HPDE6-E6E7 (cell line): ENCODE data around the gene RIC1.
"Not testable (repeated sequence)": the region's sequence is repeated elsewhere in the genome, so short reads cannot be mapped to it uniquely, and the experiment has no call there.

Source experiments
- DNase-seq: peaks from one replicate; pipeline ENCODE4 v3.0.0; 2011; ENCODE audit warnings: missing footprints; ENCODE audit errors: extremely low spot score

Gene RIC1

DNA sequence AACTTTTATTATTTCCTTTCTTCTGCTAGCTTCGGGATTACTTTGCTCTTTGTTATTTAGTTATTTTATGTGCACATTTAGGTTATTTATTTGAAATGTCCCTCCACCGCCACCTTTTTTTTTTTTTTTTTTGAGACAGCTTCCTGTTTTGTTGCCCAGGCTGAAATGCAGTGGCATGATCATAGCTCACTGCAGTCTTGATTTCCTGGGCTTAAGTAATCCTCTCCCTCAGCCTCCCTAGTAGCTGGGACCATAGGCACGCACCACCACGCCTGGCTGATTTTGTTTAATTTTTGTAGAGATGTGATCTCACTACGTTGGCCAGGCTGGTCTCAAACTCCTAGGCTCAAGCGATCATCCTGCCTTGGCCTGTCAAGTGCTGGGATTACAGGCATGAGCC, 38.5 kb downstream of the RIC1 start:
- no peak for DNase-seq

DNA sequence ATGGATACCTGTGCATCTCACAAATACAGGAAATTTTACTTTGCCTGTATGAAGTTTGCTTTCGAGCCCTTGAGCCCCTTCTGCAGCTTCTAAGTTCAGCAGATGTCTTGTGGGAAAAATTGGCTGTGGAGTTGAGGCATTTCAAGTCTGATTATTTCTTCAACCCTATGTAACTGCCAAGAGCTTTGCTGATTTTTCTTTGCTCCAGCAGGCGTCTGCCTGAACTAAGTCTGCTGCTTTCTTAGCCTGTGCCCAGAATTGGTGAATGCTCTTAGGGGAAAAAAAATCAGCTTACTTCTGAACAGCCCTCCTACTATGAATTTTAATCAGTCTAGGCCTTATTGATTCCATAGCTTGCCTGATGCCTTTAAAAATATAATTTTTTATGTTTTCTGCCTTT, 41.2 kb downstream of the RIC1 start:
- no peak for DNase-seq

DNA sequence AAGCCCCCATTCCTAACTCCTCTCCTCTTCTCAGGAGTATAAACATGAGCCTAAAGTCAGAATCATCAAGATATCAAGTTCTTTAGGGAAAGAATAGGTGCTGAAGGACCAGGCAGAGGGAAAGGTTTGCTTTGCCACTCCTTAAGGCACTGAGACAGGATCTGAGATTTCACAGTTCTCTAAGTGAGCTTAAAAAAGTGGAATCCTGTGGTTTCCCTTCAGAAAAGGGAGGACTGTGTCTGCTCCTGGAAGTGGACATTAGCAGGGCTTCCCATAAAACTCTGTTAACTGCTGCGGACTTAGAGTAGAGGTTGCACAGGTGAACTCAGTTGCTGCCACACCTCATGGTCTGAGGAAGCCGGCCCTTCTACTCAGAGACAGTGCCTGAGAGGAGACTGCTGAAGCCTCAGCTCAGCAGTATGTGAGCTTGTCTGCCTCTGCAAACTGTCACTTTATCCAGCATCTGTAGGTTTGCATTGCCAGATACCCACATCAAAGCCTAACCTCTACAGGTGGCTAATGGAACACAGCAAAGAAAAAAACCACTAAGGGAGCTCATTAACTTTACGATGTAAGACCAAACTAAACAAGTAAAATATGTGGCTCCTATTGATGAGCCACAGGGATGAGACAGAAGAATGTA, 42.9 kb downstream of the RIC1 start:
- no peak for DNase-seq

DNA sequence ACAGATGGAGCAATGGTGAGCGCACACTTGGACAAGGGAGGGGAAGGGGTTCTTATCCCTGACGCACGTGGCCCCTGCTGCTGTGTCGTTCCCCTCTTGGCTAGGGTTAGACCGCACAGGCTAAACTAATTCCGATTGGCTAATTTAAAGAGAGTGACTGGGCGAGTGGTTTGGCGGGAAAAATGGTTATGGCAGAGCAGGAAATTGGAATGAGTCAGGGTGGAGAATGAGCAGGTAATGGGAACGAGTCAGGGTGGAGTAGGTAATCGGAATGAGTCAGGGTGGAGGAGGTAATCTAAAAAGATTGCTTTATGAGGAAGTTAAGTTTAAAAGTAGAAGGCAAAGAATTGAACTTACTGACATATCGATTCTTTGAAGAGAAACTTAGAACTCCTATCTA, 46.1 kb downstream of the RIC1 start:
- not testable (repeated sequence) for DNase-seq

DNA sequence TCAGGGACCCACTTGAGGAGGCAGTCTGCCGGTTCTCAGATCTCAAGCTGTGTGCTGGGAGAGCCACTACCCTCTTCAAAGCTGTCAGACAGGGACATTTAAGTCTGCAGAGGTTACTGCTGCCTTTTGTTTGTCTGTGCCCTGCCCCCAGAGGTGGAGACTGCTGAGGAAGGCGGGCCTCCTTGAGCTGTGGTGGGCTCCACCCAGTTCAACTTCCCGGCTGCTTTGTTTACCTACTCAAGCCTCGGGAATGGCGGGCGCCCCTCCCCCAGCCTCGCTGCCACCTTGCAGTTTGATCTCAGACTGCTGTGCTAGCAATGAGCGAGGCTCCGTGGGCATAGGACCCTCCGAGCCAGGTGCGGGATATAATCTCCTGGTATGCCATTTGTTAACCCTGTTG, 54.7 kb downstream of the RIC1 start:
- not testable (repeated sequence) for DNase-seq

DNA sequence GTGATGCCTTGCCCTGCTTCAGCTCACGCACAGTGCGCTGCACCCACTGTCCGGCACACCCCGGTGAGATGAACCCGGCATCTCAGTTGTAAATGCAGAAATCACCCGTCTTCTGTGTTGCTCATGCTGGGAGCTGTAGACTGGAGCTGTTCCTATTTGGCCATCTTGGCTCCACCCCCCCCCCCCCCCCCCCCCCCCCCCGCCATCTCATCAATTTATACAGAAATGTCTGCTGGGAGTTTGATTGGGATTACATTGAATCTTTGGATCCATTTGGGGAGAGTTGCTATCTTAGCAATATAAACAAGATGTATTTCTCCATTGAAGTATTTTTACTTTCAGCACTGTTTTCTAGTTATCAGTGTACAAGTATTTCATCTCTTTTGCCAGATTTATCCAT, 55.2 kb downstream of the RIC1 start:
- DNase-seq, result no peak

DNA sequence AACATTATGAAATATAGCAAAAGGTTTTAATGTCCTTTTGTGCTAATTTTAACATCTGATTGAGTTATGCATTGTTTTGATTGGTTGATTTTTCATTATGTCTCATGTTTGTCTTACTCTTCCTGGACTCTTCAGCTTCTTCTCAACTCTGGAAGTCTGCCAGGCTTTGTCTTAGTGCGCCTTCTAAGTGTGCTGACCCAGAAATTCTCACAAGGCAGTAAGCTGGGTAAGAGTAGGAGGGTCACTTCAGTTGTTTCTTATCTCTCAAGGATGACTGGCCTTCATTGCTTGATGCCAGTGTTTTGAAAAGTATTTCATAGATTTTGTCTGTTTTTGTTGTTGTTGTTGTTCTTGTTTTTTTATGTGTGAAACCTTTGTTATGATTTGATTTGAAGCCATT, 59.2 kb downstream of the RIC1 start:
- DNase-seq, result no peak

DNA sequence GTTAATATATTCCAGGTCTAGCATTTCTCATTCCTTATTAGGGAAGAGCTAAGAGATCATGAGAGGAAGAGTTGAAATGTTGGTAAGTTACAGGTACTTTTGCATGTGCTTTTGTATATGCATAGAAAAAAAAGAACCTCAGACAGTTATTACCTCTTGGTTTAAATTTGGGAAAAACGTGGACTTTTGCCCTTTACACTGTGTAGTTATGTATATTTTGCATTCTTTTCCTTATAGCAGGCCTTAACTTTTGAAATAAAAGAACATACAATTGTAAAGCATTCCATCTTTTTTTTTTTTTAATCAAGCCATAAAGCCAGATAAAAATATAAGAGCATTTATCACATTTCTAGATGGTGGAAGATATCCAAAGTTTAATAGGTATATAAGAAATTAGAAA, 61.4 kb downstream of the RIC1 start:
- DNase-seq, result no peak

DNA sequence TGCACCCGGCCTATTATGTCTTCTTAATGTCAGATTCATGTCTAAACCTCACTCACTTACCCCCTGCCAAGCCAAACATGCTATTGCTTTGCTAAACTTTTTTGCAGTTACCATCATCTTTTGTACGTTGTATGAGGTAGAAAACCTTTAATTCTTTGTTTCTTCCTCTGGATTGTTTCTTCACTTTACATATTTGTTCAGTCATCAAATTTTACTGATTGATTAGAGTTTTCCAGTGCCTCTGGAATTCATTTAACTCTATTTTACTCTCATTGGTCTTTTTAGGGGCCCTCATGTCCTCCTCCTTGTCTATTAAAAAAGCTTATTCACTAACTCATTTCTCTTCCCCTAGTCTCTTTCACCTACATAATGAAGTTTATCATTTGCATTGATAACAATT, 67.0 kb downstream of the RIC1 start:
- DNase-seq, result no peak

DNA sequence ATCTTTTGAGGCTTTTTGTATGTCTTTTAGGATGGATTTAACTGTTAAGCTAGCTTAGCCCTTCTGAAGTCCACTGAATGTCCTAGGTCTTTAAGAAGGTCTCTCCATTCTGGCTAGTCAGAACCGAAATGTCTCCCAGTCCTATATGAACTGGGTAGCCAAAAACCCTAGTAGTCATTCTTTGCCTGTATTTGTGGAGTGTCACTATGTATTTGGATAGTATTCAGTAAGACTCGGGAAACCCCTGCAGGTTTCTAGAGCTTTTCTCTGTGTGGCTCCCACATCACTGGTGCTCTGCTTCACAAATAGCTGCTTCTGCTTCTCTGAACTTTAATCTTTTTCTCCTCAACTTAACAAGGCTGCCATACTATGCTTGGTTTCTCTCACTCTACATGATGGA, 68.0 kb downstream of the RIC1 start:
- no peak for DNase-seq

DNA sequence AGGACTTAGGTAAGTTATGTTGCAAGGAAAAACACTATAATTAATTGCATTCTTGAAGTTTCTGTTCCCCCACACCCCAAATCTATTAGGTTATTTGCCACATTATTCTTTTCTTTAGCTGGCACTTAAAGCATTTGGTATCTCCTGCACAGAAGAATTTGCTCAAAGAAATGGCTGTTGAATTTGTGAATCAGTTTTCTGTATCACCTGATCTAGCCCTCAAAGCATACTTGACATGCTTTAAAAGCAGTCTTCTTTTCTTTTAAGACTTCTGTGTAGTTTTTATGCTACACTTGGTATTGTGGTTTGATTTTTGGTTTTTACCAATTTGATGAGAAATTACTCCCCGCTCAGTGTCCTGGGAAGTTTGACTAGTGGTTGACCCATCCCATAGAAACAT, 69.1 kb downstream of the RIC1 start:
- no peak for DNase-seq

DNA sequence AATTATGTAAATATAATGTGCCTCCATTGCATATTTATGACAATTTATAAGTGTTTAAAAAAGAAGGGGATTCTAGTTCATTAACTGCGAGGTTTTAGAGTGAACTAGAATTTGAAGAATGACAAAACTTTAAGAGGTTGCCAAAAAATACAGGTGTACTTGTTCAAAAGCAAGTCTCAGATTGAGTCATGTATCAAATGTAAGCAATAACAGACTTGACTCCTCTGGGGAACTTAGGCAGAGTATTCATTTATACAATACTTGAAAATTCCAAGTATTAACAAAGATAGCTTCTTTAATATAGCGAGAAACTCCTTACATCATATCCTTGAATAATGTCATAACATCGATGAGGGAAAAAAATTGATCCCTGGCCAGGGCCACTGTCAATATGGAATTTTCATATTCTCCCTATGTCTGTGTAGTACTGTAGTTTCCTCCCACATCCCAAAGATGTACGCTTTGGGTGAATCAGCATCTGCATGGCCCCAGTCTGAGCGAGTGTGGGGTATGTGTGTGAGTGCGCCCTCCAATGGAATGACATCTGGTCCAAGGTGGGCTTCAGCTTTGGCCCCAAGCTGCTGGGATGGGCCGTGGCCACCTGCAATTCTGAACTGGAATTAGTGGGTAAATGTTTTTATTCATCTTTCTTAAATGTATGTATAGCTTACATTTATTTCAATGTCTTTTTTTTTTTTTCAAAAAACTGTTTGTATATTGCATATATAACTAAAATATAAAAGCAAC, 70.1 kb downstream of the RIC1 start:
- DNase-seq, result no peak

DNA sequence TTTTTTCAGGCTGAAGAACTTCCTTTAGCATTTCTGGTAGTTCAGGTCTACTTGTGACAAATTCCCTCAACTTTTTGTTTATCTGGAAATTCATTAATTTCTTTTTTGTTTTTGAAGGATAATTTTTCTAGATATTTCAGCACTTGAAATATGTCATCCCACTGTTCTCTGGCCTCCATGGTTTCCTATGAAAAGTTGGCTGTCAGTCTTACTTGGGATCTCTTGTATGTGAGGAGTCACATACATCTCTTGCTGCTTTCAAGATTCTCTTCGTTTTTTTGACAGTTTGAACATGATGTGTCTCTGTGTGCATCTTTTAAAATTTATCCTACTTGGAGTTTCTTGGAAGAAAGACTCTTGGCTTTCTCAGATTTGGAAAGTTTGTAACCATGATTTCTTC, 79.5 kb downstream of the RIC1 start:
- DNase-seq, result no peak

DNA sequence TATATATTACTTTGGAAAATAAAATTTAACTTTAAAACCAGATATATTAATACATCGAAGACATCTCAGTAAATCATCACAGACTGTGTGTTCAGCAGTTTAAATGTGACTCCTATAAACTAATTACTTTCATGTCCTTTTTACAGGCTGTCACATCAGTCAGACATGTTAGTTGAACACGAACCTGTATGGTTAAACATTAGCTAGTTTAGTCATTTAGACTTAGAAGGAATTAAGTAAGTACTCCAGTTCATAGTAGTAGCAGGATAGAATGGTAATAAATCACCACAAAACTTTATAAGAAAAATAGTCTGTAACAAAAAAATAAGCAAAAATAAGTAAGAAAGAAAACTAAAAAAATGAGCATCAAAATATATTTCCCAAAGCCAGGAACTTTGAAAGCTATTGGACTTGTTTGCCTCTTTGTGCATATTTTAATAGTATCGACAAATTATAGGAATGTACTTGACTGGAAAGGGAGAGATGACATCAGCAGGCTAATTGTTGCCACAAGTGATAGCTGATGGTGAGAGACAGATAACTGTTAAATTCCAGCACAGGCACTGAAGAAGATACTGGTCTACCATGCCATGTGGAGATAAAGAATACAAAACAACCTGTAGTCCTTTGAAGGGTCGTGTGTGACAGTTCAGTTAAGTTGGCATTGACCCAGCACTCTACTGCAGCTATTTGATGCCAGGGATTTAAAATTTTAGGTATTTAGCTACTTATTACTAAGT, 83.9 kb downstream of the RIC1 start:
- no peak for DNase-seq

DNA sequence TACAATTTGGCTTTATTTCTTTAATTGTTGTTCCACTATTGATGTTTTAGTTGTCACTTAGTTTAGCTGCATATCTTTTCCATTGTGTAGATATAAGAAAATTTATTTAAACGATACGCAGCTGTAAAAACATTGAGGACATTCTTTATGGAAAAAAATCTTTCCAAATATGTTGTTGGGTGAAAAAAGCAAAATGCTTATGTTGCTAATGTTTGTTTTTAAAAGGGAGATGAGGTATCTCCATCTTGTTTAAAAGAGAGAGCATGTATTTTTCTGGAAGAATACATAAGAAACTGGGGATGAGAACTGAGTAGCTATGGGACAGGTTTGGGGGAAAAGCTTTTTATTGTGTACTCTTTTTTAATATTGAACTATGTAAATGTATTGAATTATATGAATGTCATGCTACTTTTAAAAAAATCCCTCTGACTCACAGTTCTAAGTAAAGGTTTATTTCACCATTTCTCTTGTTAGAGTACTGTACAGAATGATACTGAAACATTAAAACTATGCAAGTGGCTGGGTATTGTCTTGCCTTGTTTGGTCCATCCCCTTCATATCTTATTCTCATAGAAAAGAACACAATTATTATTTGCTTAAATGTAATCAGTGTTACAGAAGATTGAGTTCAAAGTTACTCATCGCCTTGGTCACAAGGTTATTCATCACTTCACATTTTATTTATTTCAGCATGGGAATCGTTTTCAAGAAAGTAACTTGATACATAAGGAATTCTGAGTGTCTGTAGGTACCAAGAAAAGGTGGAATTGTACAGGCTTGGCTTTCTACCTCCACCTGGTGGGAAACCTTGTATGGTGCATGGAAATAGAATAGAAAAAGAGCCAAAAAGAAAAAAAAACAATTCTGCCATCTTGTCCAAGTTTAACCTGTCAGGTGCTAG, 85.8 kb downstream of the RIC1 start:
- DNase-seq, result peak; percentile 17

DNA sequence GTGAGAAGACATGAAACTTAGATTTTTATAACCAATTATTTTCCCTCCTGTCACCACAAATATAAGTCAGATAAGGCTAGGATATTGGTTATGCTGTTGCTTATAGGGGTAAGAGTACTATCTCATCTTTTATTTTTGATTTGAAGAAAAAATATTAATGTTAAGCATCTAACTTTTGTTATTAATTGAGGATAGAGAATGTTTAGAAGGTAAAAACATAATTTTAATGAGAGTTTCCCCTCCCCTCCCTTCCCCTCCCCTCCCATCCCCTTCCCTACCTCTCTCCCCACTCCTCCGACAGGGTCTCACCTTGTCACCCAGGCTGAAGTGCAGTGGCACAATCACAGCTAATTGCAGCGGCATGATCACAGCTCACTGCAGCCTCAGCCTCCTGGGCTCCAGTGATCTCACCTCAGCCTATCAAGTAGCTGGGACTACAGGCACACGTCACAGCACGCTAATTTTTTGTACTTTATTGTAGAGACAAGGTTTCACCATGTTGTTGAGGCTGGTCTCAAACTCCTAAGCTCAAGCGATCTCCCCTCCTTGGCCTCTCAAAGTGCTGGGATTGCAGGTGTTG, 86.7 kb downstream of the RIC1 start:
- no peak for DNase-seq

DNA sequence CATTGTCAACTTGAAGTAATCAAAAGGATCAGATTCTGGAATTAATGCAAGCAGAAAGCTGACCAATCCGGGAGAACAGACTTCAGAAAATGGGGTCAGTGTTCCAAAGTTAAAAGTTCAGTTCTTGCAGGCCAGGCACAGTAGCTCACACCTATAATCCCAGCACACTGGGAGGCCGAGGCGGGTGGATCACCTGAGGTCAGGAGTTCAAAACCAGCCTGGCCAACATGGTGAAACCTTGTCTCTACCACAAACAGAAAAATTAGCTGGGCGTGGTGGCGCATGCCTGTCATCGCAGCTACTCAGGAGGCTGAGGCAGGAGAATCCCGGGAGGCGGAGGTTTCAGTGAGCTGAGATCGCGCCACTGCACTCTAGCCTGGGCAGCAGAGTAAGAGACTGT, 88.5 kb downstream of the RIC1 start:
- not testable (repeated sequence) for DNase-seq

DNA sequence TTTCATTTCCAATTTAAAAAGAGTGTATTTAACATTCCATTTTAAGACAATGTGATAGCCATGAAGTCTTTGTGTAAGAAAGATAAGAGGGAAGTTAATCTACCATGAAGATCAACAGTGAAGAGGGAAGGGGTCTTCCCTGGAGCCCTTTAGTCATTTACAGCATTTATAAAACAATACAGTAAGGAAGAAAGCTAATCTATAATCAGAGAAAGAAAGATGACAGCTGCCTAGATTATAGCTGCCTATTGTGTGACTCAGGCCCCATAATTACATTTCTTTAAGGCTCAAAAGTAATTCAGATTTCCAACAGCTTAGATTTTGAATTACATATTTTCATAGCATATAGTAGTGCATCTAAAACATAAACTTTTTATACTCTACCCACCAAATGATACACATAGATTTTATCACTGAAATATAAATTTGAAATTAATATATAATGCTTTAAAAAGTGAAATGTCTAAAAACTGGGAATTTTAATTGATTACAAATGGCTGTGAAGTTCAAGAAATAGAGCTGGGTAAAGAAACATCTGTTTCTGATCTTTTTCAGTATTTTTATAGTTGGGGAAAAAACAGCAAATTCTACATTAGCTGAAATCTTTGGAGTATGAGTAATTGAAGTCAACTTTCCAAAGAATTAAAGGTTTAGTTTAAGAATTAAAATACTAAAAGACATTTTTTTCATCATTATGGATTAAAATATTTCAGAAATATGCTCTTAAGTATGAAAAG, 89.6 kb downstream of the RIC1 start:
- DNase-seq, result no peak

DNA sequence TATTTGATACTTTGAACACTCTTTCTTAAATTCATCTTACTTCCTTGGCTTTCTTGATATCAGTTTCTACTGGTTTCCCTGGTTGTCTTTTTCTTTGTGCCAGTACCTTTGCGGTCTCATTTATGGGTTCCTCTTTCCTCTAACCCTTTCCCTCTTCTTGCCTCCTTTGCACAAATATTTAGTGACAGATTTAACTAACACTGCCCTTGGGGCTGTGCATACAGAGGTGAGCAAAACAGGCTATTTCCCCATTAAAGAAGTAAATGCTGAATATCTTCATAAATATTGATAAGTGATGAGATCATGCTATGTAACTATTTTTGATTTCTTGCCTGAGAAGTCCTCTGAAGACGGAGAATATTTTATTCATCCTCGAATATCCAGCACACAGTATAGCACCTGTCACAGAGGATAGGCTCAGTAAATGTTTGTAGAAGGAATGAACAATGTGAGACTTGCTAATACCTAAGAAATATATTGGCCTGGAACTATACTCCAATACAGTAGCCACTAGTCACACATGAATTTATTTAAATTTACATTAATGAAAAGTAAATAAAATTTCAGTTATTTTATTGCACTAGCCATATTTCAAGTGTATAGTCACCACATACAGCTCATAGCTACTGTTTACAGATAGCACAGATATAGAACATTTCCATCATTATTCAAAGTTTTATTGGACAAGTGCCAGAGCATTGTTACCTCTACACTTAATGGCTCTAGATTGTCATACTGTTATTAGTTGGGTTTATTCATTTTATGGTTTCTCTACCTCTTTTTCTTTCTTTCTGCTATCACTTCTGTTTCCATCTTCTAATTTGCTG, 90.4 kb downstream of the RIC1 start:
- DNase-seq, result no peak

DNA sequence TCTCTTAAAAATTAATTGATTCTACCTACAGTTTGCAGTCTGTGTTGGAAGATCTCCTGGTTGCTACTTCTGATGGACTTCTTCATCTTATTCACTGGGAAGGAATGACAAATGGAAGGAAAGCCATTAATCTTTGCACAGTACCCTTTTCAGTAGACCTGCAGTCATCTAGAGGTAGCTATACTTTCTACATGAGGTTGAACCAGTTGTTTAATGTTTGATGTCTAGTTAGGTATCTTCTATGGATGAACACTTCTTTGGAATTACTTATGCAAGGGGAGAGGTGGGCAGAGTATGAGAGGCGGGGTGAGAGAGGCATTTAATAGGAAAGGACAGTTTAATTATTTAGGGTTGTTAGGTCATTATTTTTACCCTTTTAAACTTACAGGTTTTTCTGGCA, 91.2 kb downstream of the RIC1 start:
- DNase-seq, result no peak
